Breast epithelium (tissue), 3 donors: ENCODE data around the gene DCTN2.

Experiments used
- POLR2A ChIP-seq: fragments of 450-650 bp; IDR thresholded peaks from one replicate; pipeline ENCODE4 v1.6.1; 2016; ENCODE audit warnings: antibody characterized with exemption, mild to moderate bottlenecking, moderate library complexity
- TF ChIP-seq, protein P1 (sequence below), 3 donors: fragments of 450-650 bp; IDR thresholded peaks; one replicate each; pipeline ENCODE4 v1.5.1; 2016 to 2017; ENCODE audit warnings: antibody characterized with exemption in 3 of 3, mild to moderate bottlenecking in 3 of 3, moderate library complexity in 3 of 3

DNA sequence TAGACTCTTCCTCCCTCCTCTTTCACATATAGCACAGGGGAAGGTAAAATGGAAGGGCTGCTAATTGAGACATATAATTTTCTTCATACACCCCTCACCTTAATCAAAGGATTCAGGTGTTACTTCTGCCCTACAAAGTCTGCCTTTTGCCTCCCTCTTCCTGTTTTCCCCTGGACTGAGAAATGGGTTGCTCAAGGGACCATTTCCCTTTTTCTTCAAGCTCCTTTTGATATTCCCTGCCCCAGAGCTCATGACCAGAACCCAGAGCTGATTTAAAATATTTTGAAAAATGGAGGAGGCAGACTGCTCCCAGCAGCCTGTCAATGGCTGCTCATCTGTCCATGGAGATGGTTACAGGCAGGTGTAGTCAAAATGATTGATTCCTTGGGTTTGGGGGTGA is 37.7 kb upstream of the DCTN2 start:
- TF ChIP-seq, protein P1, sequence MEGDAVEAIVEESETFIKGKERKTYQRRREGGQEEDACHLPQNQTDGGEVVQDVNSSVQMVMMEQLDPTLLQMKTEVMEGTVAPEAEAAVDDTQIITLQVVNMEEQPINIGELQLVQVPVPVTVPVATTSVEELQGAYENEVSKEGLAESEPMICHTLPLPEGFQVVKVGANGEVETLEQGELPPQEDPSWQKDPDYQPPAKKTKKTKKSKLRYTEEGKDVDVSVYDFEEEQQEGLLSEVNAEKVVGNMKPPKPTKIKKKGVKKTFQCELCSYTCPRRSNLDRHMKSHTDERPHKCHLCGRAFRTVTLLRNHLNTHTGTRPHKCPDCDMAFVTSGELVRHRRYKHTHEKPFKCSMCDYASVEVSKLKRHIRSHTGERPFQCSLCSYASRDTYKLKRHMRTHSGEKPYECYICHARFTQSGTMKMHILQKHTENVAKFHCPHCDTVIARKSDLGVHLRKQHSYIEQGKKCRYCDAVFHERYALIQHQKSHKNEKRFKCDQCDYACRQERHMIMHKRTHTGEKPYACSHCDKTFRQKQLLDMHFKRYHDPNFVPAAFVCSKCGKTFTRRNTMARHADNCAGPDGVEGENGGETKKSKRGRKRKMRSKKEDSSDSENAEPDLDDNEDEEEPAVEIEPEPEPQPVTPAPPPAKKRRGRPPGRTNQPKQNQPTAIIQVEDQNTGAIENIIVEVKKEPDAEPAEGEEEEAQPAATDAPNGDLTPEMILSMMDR (IDR thresholded peaks at IDR 0.05): no peak
- no peak for TF ChIP-seq POLR2A
